Calu3 (cell line): ENCODE data around the gene HJURP. TPM values are rescaled to one million over a fixed set of nuclear protein-coding genes. Genes with fewer than 3 reads are reported as not detected.
A peak's percentile ranks its signal among the peaks of the same experiment; 100 is the strongest.

Experiments
- BruUV-seq: library from RNA; stranded (reverse); fragments of 400-500 nt; replicated peaks from 2 replicates; lab custom pipeline; 2021; lab: Mats Ljungman, UMichigan
- CTCF ChIA-PET: fragments of 300-600 bp; sonication (Branson Sonifier 250); formaldehyde crosslinking; loops from one replicate; lab custom pipeline; 2022; ENCODE audit warnings: antibody characterized with exemption; lab: Charles Lee
- DNase-seq: peaks from one replicate; pipeline ENCODE4 v3.0.0; 2022
- H3K27ac Mint-ChIP-seq: one replicate; pipeline ENCODE4 v1.8.0; 2022; ENCODE audit warnings: mixed read lengths; ENCODE audit not compliant: unreplicated experiment
- H3K27me3 Mint-ChIP-seq: one replicate; pipeline ENCODE4 v1.8.0; 2022; ENCODE audit warnings: mixed read lengths; ENCODE audit not compliant: unreplicated experiment
- H3K36me3 Mint-ChIP-seq: one replicate; pipeline ENCODE4 v1.8.0; 2022; ENCODE audit warnings: mild to moderate bottlenecking, moderate library complexity, mixed read lengths; ENCODE audit not compliant: insufficient read depth, unreplicated experiment
- H3K4me1 Mint-ChIP-seq: one replicate; pipeline ENCODE4 v1.8.0; 2022; ENCODE audit warnings: mild to moderate bottlenecking, low read depth, mixed read lengths; ENCODE audit not compliant: unreplicated experiment
- H3K4me3 Mint-ChIP-seq: one replicate; pipeline ENCODE4 v1.8.0; 2022; ENCODE audit warnings: mild to moderate bottlenecking, low read depth, moderate library complexity, mixed read lengths; ENCODE audit not compliant: unreplicated experiment
- H3K9me3 Mint-ChIP-seq: one replicate; pipeline ENCODE4 v1.8.0; 2022; ENCODE audit warnings: low read depth, mixed read lengths; ENCODE audit not compliant: unreplicated experiment
- CTCF ChIP-seq: fragments of 200-600 bp; IDR thresholded peaks from one replicate; pipeline ENCODE4 v1.8.0; 2022; ENCODE audit warnings: antibody characterized with exemption; ENCODE audit not compliant: unreplicated experiment
- intact Hi-C: fragments of 100-400 bp; cut with micrococcal nuclease; formaldehyde crosslinking; loops from one replicate; pipeline ENCODE4 v1.10.0; 2022; ENCODE audit not compliant: unreplicated experiment
- total RNA-seq: library from RNA; stranded (reverse); gene quantifications from 2 replicates; pipeline ENCODE4 v1.2.3, GENCODE V29; 2022

HJURP gene
- total RNA-seq, 1 experiment from 2014 or later = 71.0 TPM

- intact Hi-C loops = loop anchor here (10.0 kb wide), 2 partner anchors 125 to 245 kb away; no protein-coding TSS in a partner anchor
- Mint-ChIP-seq H3K27ac (peak overlapping the region; percentile 44), H3K36me3 (peaks cover 72% of the 10 kb centered on the region), H3K9me3 (no peaks in the 10 kb centered on the region), H3K4me3 (no peak overlapping the region), H3K27me3 (no peaks in the 10 kb centered on the region), H3K4me1 (peaks cover 28% of the 10 kb centered on the region)
- TF ChIP-seq CTCF = no peak
- CTCF ChIA-PET = interaction anchor here (0.8 kb wide), 1 partner anchor 14 kb away, joined by 3 read pairs; no protein-coding TSS in a partner anchor
- DNase-seq = no peak
- BruUV-seq = no TSS peak
Observed at GRCh38 chr2:233849607-233850271, 4.6 kb downstream of the HJURP start.

GRCh38 chr2:233848276-233848675, 6.1 kb downstream of the HJURP start:
- H3K9me3 Mint-ChIP-seq = no peaks in the 10 kb centered on the region
- H3K36me3 Mint-ChIP-seq = peaks cover 67% of the 10 kb centered on the region
- TF ChIP-seq CTCF = no peak
- peaks cover 28% of the 10 kb centered on the region for H3K4me1 Mint-ChIP-seq
- no peak overlapping the region for H3K4me3 Mint-ChIP-seq
- no peak for DNase-seq
- BruUV-seq = no TSS peak
- CTCF ChIA-PET = no interaction called here
- H3K27me3 Mint-ChIP-seq = no peaks in the 10 kb centered on the region
- no peak overlapping the region for H3K27ac Mint-ChIP-seq
- intact Hi-C loops = no loop called here

- TF ChIP-seq CTCF = no peak
- Mint-ChIP-seq H3K27ac (no peak overlapping the region), H3K27me3 (no peaks in the 10 kb centered on the region), H3K36me3 (peaks cover 67% of the 10 kb centered on the region), H3K9me3 (no peaks in the 10 kb centered on the region), H3K4me3 (no peak overlapping the region), H3K4me1 (peaks cover 22% of the 10 kb centered on the region)
- CTCF ChIA-PET = no interaction called here
- BruUV-seq = no TSS peak
- DNase-seq = no peak
- intact Hi-C loops = no loop called here
Observed at GRCh38 chr2:233847248-233847898, 7.0 kb downstream of the HJURP start.

GRCh38 chr2:233846387-233847247, 7.7 kb downstream of the HJURP start:
- Mint-ChIP-seq H3K36me3 (peaks cover 66% of the 10 kb centered on the region), H3K9me3 (no peaks in the 10 kb centered on the region), H3K27ac (no peak overlapping the region), H3K4me1 (peaks cover 18% of the 10 kb centered on the region), H3K27me3 (no peaks in the 10 kb centered on the region), H3K4me3 (no peak overlapping the region)
- intact Hi-C loops = no loop called here
- TF ChIP-seq CTCF = no peak
- CTCF ChIA-PET = no interaction called here
- BruUV-seq = no TSS peak
- no peak for DNase-seq
